ENCODE results near the gene CD93.

CD93 gene

DNA sequence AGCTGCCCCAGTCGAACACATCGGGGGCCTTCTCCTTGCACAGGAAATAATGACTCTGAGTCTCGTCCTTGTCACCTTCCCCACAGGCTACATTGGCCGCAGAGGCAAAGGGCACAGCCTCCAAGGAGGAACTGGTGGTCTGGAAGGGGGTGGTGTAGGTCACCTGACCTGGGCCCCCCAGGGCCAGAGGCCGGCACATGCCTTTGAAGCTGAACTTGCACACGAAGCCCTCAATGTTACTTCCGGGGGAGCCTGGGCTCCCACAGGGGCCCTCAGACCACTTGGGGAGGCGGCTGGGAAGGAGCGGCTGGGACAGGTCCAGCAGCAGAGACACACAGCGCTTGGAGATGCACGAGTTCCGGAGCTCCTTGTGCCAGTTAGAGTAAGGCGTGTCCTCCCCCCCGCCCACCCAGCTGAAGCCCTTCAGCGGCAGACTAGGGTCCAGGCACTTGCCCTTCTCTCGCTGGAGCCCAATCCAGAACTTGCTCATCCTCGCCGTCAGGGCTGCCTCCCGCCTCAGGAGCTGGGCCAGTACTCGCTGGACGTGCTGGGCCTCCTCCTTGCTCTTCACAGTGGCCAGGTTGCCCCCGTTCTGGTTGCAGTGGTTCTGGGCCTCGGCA is 578 bp downstream of the CD93 start:
- H3K9ac ChIP-seq (ENCODE audit: low read depth, low read length) = no peak overlapping the region
- H3K36me3 ChIP-seq (ENCODE audit: insufficient read depth, low read length) = no peaks in the 10 kb centered on the region
- H3K4me1 ChIP-seq (ENCODE audit: insufficient read depth, low read length) = no peaks in the 10 kb centered on the region
- no peaks in the 10 kb centered on the region for H3K9me3 ChIP-seq (ENCODE audit: control insufficient read depth, insufficient read depth, low read length)

DNA sequence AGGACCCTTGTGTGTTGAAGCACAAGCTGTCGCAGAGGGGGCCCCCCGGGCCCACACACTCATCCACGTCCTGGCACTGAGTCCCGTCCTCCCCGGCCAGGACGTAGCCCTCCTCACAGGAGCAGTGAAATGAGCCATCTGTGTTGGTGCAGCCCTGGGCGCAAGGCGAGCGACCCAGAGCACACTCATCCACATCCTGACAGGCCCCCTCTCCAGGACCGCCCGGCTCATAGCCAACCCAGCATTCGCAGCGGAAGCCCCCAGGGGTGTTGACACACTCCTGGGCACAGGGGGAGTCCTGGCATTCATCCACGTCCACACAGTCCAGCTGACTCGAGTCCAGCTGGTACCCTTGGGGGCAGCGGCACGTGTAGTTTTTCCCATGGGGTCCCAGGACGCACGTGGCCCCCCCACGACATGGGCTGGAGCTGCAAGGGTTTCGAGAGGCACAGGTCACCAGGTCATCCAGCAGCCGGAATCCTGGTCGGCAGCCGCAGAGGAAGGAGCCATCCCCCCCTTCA is 1.2 kb downstream of the CD93 start:
- H3K4me1 ChIP-seq (ENCODE audit: insufficient read depth, low read length) = no peaks in the 10 kb centered on the region
- H3K36me3 ChIP-seq (ENCODE audit: insufficient read depth, low read length) = no peaks in the 10 kb centered on the region
- H3K9ac ChIP-seq (ENCODE audit: low read depth, low read length) = no peak overlapping the region
- H3K9me3 ChIP-seq (ENCODE audit: control insufficient read depth, insufficient read depth, low read length) = no peaks in the 10 kb centered on the region

DNA sequence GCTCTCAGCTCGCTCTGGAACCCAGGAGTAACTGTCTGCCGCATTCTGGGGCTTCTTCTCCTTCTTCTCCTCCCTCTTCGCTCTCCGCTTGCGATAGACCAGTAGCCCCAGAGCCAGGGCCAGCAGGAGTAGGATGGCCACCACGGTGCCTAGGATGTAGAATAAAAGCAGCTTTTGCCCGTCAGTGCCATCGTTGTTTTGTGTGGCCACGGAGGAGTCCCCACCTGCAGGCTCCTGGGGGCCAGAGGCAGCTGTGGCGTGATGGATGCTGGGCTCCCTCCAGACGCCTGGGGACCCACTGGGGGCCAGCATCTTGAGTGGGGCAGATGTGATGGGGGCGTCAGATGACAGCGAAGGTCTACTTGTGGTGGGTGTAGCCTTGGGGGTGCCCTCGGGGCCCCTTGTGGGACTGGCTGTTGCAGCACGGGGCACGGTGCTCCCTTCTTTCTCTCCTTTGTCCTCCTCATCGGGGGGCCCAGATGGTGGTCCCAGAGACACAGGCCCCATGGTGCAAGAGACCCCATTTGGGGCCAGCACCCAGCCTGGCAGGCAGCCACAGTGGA is 1.8 kb downstream of the CD93 start:
- no peaks in the 10 kb centered on the region for H3K4me1 ChIP-seq (ENCODE audit: insufficient read depth, low read length)
- no peak overlapping the region for H3K9ac ChIP-seq (ENCODE audit: low read depth, low read length)

DNA sequence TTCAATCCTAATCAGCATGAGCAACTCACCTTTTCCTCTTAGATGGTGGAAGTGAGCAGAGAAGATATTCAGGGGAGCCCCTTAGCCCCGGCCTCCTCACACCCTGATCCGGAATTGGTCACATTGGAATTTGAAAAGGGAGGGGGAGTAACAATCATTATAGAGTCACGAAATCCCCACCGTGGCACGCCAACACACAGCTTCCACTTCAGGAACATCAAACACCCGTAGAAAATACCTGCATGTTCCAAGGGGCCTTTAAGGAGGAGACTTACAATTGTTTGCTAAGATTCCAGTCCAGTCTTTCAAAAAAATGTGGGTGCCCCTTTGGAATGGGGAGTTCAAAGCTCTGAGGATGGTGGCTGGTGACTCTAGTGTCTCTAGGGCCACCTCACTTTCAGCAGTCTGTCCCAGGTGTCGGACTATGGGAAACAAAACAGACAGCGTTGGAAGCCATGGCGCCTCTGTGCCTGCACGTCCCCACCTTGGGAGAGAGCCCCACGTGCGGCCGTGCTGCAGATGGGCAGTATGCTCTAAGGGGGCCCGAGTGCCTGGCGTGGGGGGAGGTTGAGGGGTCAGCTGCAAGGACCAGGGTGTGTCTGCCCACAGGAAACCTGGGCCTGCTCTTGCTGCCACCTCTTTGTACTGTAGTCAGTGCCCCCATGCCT is 2.4 kb downstream of the CD93 start:
- no peak overlapping the region for H3K9ac ChIP-seq (ENCODE audit: low read depth, low read length)
- no peaks in the 10 kb centered on the region for H3K4me1 ChIP-seq (ENCODE audit: insufficient read depth, low read length)
- H3K9me3 ChIP-seq (ENCODE audit: control insufficient read depth, insufficient read depth, low read length) = no peaks in the 10 kb centered on the region
- no peaks in the 10 kb centered on the region for H3K36me3 ChIP-seq (ENCODE audit: insufficient read depth, low read length)

More for the DNA sequence above, 1.8 kb downstream of the CD93 start:
- Histone ChIP-seq H3K9me3 (ENCODE audit: control insufficient read depth, insufficient read depth, low read length) (no peaks in the 10 kb centered on the region), H3K36me3 (ENCODE audit: insufficient read depth, low read length) (no peaks in the 10 kb centered on the region)

DNA sequence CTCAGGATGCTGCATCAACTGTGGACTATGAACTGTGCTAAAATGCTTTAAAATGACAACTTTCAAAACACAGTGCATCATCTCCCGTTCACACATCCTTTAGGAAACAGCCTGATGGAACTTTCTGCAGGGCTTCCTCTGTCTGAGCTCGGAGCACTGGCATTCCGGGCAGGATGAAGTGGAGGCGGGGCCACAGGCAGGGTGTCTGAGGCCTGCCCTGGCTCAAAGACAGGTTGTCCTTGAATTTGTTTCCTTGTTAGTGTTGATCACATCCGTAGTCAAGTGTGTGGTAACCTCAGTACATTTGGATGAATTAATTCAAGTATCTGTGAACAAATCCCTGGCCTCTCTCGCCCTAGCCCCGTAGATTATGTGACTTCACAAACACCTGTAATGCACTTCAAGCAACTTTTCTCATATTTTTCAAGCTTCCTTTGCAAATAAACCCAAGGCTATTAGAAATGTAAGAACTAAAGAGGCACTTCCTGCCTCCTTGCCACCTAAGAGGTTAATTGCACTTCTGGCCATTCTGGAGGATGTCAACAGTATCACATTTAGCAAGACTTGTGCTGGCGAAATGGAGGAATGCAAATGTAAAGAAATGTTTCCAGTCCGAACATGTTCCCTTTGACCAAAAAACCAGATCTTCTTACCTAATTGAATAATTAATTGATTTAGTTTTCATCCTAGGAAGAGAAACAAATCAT is 3.1 kb downstream of the CD93 start:
- H3K9ac ChIP-seq (ENCODE audit: low read depth, low read length) = no peak overlapping the region
- no peaks in the 10 kb centered on the region for H3K9me3 ChIP-seq (ENCODE audit: control insufficient read depth, insufficient read depth, low read length)
- H3K4me1 ChIP-seq (ENCODE audit: insufficient read depth, low read length) = no peaks in the 10 kb centered on the region
- H3K36me3 ChIP-seq (ENCODE audit: insufficient read depth, low read length) = no peaks in the 10 kb centered on the region

DNA sequence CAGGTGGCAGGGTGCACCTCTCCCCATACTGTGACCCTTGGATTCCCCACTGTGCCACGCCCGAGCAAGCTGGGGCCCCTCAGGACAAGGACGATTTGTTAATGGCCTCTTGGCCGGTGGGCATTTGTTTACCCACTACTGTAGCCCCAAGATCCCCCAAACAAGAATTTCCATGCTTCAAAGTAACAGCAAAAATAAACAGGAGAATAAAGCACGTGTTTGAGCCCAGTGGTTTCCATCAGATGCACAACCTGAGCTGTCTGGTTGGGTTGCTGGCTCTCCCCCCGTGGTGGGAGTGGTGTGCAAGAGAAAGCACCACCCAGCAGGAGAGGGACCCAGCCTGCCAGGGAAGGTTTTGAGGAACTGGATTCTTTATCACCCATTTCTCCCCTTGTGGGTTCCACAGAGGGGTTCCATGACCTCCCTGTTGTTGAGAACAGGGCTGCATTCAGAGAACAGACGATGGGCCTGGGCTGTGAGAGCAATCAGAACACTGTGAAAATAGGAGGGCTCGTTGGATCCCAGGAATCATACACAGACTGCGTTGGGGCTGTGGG is 4.8 kb downstream of the CD93 start:
- Histone ChIP-seq H3K4me1 (ENCODE audit: insufficient read depth, low read length) (no peaks in the 10 kb centered on the region), H3K9me3 (ENCODE audit: control insufficient read depth, insufficient read depth, low read length) (no peaks in the 10 kb centered on the region), H3K9ac (ENCODE audit: low read depth, low read length) (no peak overlapping the region), H3K36me3 (ENCODE audit: insufficient read depth, low read length) (no peaks in the 10 kb centered on the region)

DNA sequence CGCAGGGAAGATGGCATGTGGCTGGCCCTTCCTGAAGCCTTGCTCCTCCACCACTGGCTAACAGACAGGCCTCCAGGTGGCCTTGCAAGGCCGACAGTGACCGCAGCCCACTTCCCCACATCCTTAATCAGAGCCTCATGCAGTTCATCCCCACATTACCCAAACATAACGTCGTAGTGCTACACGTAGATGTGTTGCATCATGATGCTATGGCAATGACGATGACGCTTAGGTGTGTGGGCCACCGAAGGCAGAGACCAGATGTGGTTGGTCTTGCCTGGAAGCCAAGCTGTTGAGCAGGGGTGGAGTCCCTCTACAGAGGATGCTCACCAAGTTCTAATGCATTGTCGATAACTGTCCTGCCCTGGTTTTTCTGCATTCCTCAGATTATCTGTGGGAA is 5.6 kb downstream of the CD93 start:
- Histone ChIP-seq H3K9ac (ENCODE audit: low read depth, low read length) (no peak overlapping the region), H3K36me3 (ENCODE audit: insufficient read depth, low read length) (no peaks in the 10 kb centered on the region), H3K9me3 (ENCODE audit: control insufficient read depth, insufficient read depth, low read length) (no peaks in the 10 kb centered on the region), H3K4me1 (ENCODE audit: insufficient read depth, low read length) (no peaks in the 10 kb centered on the region)

DNA sequence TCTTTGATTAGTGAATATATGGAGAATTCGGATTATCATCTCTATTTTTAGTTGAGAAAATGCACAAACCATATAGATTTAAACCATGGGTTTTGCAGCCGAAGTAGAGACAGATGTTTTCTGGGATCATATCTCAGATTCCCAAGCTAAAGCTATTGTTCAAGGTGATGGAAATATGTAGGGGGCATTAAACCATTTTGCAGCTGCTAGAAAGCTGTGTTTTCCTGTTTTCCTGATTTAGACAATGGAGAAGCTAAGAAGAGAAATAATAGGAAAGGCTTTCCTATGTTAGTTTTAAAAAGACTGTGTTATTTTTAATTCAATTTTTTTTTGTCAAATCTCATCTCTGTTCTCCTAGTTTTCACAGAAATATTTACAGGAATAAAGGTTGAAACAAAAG is 6.2 kb downstream of the CD93 start:
- H3K9me3 ChIP-seq (ENCODE audit: control insufficient read depth, insufficient read depth, low read length) = no peaks in the 10 kb centered on the region

DNA sequence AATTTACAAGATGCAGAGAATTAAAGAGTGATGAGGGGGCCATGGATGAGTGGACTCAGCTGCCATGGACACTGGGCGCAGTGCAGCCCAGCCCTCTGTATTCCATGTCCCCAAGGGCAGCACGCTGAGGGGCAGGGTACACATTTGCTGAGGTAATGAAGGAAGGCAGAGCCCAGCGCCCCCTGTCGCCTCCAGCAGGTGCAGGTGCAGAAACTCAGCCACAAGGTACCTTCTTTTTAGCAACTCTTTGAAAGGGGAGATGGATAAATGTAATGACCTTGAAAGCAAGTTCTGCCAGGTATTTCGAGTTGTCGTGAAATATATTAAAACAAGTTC is 7.1 kb downstream of the CD93 start:
- Histone ChIP-seq H3K9me3 (ENCODE audit: control insufficient read depth, insufficient read depth, low read length) (no peaks in the 10 kb centered on the region), H3K36me3 (ENCODE audit: insufficient read depth, low read length) (no peaks in the 10 kb centered on the region), H3K4me1 (ENCODE audit: insufficient read depth, low read length) (no peaks in the 10 kb centered on the region), H3K9ac (ENCODE audit: low read depth, low read length) (no peak overlapping the region)

More for the DNA sequence above, 6.2 kb downstream of the CD93 start:
- Histone ChIP-seq H3K9ac (ENCODE audit: low read depth, low read length) (no peak overlapping the region), H3K4me1 (ENCODE audit: insufficient read depth, low read length) (no peaks in the 10 kb centered on the region), H3K36me3 (ENCODE audit: insufficient read depth, low read length) (no peaks in the 10 kb centered on the region)

DNA sequence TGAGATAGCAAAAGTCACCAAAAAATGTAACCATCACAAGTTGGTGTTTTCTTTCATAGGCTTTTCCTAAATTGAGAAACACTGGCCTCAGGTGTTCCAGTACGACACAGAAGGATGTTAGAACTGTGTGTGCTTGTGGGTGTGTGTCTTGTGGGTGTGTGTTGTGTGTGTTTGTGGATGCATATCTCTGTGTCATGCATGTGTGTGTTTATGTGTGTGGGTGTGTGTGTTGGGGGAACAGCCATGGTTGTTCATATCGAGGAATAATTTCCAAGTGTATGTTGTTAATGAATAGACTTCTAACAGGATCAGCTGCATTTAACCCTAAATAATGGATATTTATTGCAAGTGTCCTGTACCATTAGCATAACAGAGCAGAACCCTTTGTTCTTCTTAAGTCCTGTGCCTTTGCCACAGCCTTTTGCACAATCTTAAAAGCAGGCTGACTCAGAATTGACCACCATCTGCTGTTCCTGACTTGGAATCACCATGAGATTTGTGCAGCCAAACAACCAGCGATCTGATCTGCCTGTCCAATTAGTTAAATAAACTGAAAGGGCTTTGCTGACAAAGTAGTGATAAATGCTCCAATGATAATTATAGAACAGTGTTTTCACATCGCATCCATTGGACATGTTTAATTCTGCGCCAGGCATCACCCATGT is 7.6 kb downstream of the CD93 start:
- Histone ChIP-seq H3K9ac (ENCODE audit: low read depth, low read length) (no peak overlapping the region), H3K36me3 (ENCODE audit: insufficient read depth, low read length) (no peaks in the 10 kb centered on the region), H3K4me1 (ENCODE audit: insufficient read depth, low read length) (no peaks in the 10 kb centered on the region), H3K9me3 (ENCODE audit: control insufficient read depth, insufficient read depth, low read length) (no peaks in the 10 kb centered on the region)

DNA sequence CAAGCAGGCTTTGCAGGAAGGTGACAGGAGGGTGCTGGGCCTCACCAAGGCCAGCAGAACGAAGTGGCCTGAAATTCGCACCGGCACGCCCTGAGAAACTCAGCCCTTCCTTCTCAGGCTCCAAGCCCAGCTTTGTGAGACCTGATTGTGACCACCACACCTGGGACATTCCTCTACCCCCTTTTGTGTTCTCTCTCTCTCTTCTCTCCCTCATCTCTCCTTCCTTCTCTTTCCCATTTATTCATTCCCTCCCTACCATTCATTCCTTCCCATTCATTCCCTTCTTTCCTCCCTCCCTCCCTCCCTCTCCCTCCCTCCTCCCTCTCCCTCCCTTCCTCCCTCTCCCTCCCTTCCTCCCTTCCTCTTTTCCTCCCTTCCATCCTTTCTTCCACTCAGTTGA is 8.8 kb downstream of the CD93 start:
- no peaks in the 10 kb centered on the region for H3K4me1 ChIP-seq (ENCODE audit: insufficient read depth, low read length)
- H3K9me3 ChIP-seq (ENCODE audit: control insufficient read depth, insufficient read depth, low read length) = no peaks in the 10 kb centered on the region
- no peak overlapping the region for H3K9ac ChIP-seq (ENCODE audit: low read depth, low read length)
- H3K36me3 ChIP-seq (ENCODE audit: insufficient read depth, low read length) = no peaks in the 10 kb centered on the region

DNA sequence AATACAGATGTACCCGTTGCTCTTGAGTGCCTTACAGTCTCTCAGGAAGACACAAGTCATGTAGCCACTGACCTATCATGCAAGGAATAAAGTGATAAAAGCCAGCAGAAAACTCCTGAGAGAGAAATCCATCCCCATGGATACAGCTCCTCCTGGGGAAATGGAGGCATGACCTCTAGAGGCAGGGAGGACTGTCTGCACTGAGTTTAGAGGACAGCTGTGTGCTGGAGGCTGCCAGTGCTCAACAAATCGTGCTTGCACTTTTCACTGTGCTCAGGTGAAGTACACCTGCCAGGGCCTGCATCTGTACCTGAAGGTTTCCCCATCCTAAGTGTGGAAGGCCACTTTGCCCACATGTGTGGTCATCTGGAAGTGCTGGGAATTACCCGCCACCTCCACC is 12.1 kb downstream of the CD93 start:
- Histone ChIP-seq H3K9ac (ENCODE audit: low read depth, low read length) (no peak overlapping the region), H3K4me1 (ENCODE audit: insufficient read depth, low read length) (no peaks in the 10 kb centered on the region), H3K36me3 (ENCODE audit: insufficient read depth, low read length) (no peaks in the 10 kb centered on the region), H3K9me3 (ENCODE audit: control insufficient read depth, insufficient read depth, low read length) (no peaks in the 10 kb centered on the region)

DNA sequence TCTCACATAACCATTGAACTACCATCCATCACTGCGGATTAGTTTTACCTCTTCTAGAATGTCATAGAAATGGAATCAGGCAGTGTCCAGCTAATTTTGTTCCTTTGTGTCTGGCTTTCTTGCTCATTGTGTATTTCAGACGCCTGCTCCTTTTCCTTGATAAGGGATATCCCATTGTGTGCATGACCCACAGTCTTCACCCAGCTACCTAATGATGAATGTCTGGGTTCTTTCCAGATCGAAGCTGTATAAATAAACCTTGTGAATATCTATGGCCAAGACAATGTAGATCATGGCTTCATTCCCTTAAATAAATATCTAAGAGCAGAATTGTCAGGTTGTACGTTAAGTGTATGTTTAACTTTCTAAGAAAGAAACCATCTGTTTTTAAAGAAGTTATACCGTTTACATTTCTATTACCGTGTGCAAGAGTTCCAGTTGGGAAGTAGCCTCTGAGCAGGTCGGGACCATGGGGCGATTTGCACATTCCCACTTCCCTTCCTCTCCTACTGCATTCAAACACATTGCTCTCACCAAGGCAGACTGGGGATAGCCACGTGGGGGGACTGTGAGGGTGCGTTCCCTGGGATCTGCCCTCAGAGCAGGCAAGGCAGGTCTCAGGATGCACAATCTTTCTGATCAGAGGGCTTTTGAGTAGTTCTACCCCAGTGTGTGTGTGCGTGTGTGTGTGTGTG is 13.1 kb downstream of the CD93 start:
- Histone ChIP-seq H3K9ac (ENCODE audit: low read depth, low read length) (no peak overlapping the region), H3K9me3 (ENCODE audit: control insufficient read depth, insufficient read depth, low read length) (no peaks in the 10 kb centered on the region), H3K36me3 (ENCODE audit: insufficient read depth, low read length) (no peaks in the 10 kb centered on the region), H3K4me1 (ENCODE audit: insufficient read depth, low read length) (no peaks in the 10 kb centered on the region)

DNA sequence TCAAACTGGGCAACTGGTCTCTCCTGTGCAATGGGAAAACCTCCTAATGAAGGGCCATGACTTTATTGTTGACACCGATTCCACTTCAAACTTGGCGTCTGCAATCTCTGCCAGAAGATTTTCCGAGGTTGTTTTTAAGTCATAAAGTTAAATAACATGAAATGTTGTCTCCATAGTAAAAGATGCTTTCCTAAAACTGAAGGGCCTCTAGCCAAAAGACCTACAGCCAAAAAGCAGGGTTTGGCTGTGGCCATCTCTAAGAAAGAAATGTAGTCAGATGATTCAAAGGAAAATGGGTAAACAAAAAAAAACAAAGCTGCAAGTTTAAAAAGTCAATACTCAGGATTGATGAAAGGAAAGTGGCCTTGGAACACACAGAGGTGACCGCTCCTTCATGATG is 14.1 kb downstream of the CD93 start:
- no peak overlapping the region for H3K9ac ChIP-seq (ENCODE audit: low read depth, low read length)
- no peaks in the 10 kb centered on the region for H3K9me3 ChIP-seq (ENCODE audit: control insufficient read depth, insufficient read depth, low read length)
- H3K36me3 ChIP-seq (ENCODE audit: insufficient read depth, low read length) = no peaks in the 10 kb centered on the region
- H3K4me1 ChIP-seq (ENCODE audit: insufficient read depth, low read length) = no peaks in the 10 kb centered on the region
